Epithelial cell of esophagus (primary cell): ENCODE results near the gene MON2.

Experiments used
- DNase-seq: peaks from one replicate; pipeline ENCODE4 v3.0.0; 2010; ENCODE audit warnings: low read depth
- H3K4me3 ChIP-seq: 2 replicates; pipeline ENCODE4 v1.5.1; 2011; ENCODE audit warnings: mild to moderate bottlenecking, low read length, control low read depth
- CTCF ChIP-seq: IDR thresholded peaks from 2 replicates; pipeline ENCODE4 v1.5.1; 2011; ENCODE audit warnings: low read depth, mild to moderate bottlenecking, low read length, control low read depth, inconsistent platforms; ENCODE audit not compliant: insufficient read depth; ENCODE audit errors: missing control alignments

Gene MON2

GRCh38 chr12:62466018-62466593, 520 bp upstream of the MON2 start:
- DNase-seq: peak; percentile 44
- no peak for TF ChIP-seq CTCF
- peak overlapping the region; percentile 96 for H3K4me3 ChIP-seq

DNA sequence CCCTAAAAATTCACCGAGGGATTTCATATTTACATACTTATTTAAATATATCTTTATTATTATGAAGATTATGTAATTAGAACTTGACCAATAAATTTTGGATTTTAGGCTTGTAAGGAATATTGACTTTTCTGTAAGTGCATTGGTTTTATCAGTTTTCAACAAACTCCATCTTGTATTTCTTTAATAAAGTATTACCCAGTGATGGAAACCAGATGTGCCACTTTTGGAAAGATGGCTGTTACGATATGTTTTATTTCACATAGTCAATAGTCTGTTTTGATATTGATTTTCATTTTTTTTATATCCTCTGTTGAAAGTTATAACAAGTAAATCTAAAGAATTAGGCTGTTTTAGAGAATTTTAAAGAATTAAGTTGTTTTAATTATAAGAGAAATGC, 1.8 kb downstream of the MON2 start:
- TF ChIP-seq CTCF: no peak
- peak overlapping the region; percentile 96 for H3K4me3 ChIP-seq
- DNase-seq: no peak

DNA sequence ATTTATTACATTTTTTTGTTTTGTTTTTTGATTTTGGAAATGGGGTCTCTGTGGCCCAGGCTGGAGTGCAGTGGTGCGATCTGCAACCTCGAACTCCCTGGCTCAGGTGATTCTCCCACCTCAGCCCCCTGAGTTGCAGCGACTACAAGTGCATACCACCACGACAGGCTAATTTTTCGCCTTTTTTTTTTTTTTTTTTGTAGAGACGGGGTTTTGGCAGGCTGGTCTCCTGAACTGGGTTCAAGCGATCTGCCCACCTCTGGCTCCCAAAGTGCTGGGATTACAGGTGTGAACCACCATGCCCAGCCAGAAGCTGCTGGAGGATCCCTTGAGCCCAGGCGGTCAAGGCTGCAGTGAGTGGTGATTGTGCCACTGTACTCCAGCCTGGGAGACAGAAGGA, 2.3 kb downstream of the MON2 start:
- no peak for TF ChIP-seq CTCF
- peak overlapping the region; percentile 96 for H3K4me3 ChIP-seq
- DNase-seq: no peak

DNA sequence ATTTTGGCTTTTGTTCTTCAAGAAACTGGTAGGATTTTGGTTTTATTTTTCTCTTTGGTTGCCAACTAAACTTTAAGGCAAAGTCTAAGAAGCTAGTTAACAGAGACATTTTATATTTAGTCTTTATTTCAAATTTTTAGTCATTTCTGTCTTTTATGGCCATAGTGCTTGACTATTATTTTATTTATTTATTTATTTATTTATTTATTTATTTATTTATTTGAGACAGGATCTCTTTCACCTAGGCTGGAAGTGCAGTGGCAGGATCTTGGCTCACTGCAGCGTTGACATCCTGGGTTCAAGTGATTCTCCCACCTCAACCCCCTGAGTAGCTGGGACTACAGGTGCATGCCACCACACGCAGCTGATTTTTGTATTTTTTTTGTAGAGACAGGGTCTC, 3.1 kb downstream of the MON2 start:
- TF ChIP-seq CTCF: no peak
- no peak for DNase-seq
- no peak overlapping the region for H3K4me3 ChIP-seq

DNA sequence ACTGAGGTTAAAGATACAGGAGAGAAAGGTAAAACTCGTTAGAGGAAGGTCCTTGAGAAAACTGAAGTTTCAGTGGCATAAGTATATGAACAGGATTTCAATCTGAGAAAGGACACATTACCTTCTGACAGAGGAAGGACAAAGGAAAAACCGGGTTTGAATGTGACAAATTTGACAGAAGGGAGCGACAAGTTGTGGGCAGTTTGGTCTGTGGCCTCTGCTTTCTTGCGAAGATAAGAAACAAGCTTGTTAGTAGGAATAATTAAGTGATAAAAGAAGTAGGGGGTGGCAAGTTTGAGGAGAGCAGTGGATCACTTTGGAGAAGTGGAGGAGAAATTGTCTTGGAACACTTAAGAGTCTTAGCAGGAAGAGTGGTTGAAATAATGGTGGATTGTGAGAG, 5.1 kb downstream of the MON2 start:
- no peak for TF ChIP-seq CTCF
- DNase-seq: no peak
- no peak overlapping the region for H3K4me3 ChIP-seq

DNA sequence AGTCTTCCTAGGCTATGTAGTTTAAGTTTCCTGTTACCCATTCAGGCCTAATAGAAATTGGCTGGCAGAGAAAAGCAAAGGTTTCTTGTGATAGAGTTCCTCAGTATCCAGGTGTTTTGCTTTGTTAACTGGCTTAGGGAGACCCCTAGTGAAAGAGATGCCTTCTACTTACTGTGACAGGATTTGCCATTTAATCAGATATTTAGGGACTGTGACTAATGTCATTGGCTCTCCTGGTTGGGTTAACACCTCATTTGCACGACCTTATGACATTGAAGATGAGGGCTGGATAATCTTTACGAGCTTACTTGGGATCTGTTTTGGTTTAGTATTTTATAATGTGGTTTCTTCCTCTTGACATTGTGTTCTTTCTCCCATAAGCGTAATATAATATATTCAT, 5.8 kb downstream of the MON2 start:
- H3K4me3 ChIP-seq: no peak overlapping the region
- TF ChIP-seq CTCF: no peak
- DNase-seq: no peak

DNA sequence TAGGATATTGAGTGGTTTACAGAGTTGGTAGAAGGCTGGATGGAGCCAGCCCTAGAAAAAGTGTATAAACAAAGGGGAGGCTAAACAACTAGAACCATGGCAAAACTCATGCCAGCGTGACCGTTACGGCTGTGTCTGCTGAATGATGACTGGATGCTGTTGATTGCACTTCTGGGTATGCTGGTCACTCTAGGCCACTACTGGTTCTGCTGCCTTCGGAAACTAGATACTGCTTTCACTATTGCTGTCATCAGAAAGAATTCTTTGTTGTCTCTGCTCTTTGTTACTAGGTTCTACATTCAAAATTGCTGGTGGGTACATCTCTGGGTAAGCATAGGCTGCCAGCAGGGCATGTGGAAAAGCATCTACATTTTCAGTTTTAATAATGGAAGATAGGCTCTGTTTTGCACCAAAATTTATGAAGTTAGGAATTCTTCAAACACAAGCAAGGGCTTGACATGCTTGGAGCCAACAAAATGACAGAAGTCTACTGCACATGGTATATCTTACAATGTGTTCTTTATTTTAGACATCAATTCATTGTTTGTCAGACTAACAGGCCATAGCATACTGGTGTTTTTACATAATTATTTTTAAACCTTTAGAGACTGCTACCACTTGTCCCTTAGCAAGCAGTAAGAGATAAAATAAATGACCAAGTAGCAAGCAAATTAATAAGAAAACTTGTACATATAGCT, 15.4 kb downstream of the MON2 start:
- DNase-seq: no peak
- no peak for TF ChIP-seq CTCF
- H3K4me3 ChIP-seq: no peak overlapping the region
